ENCODE data around the gene CISD2.
"Not testable (repeated sequence)": the region's sequence is repeated elsewhere in the genome, so short reads cannot be mapped to it uniquely, and the experiment has no call there.

Gene CISD2

DNA sequence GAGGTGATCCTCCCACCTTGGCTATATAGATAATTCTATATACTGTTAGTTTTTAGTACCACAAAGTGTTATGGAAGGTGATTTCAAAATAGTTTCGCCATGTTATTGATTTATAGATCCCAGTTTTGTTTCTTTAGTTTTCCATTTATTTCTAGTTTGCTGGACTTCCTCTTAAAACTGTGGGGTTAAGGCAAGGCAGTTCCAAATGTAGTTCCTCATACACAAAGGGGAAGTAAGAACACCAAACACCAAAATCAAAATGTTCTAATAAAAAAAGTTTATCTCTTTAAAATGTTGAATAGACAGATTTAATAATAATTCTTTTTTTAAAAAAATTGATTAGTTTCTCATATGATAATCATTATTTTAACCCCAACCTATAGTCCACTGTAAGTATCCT is 6.8 kb upstream of the CISD2 start:
- TF ChIP-seq, protein P1, sequence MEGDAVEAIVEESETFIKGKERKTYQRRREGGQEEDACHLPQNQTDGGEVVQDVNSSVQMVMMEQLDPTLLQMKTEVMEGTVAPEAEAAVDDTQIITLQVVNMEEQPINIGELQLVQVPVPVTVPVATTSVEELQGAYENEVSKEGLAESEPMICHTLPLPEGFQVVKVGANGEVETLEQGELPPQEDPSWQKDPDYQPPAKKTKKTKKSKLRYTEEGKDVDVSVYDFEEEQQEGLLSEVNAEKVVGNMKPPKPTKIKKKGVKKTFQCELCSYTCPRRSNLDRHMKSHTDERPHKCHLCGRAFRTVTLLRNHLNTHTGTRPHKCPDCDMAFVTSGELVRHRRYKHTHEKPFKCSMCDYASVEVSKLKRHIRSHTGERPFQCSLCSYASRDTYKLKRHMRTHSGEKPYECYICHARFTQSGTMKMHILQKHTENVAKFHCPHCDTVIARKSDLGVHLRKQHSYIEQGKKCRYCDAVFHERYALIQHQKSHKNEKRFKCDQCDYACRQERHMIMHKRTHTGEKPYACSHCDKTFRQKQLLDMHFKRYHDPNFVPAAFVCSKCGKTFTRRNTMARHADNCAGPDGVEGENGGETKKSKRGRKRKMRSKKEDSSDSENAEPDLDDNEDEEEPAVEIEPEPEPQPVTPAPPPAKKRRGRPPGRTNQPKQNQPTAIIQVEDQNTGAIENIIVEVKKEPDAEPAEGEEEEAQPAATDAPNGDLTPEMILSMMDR (IDR thresholded peaks at IDR 0.05; ENCODE audit: low read depth, low read length), result no peak
- DNase-seq, result no peak
- no peak overlapping the region for H3K4me3 ChIP-seq (ENCODE audit: low read depth, low read length)
- H3K36me3 ChIP-seq, result no peaks in the 10 kb centered on the region
- no peaks in the 10 kb centered on the region for H3K9me3 ChIP-seq
- no peaks in the 10 kb centered on the region for H3K27me3 ChIP-seq
- no peaks in the 10 kb centered on the region for H3K4me1 ChIP-seq

DNA sequence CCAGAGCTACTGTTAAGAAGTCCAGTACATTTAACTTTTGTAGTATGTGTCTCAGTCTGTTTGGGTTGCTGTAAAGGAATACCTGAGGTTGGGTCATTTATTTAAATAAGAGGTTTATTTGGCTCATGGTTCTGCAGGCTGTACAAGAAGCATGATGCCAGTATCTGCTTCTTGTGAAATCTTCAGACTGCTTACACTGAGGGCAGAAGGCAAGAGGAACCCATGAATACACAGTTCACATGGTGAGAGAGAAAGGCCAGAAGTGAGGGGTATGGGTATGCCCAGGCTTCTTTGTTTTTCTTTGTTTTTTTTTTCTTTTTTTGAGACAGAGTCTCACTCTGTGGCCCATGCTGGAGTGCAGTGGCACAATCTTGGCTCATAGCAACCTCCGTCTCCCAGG is 6.0 kb upstream of the CISD2 start:
- H3K36me3 ChIP-seq, result no peaks in the 10 kb centered on the region
- H3K9me3 ChIP-seq, result no peaks in the 10 kb centered on the region
- DNase-seq, result no peak
- no peaks in the 10 kb centered on the region for H3K4me1 ChIP-seq
- H3K27me3 ChIP-seq, result no peaks in the 10 kb centered on the region
- TF ChIP-seq, protein P1 (IDR thresholded peaks at IDR 0.05; ENCODE audit: low read depth, low read length), result no peak
- no peak overlapping the region for H3K4me3 ChIP-seq (ENCODE audit: low read depth, low read length)

DNA sequence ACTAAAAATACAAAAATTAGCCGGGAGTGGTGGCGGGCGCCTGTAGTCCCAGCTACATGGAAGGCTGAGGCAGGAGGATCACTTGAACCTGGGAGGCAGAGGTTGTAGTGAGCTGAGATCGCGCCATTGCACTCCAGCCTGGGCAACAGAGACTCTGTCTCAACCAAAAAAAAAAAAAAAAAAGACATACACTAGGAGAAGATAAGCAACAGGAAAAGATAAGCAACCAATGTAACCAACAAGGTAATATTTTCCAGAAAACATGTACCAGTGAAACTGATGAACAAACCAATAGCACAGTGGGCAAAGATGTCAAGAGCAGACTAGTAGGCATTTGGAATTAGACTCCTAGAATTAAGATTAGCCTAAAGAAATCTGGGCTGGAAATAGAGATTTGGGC is 3.5 kb upstream of the CISD2 start:
- not testable (repeated sequence) for DNase-seq; H3K27me3 ChIP-seq; H3K4me1 ChIP-seq; H3K36me3 ChIP-seq; H3K9me3 ChIP-seq; H3K4me3 ChIP-seq (ENCODE audit: low read depth, low read length)

DNA sequence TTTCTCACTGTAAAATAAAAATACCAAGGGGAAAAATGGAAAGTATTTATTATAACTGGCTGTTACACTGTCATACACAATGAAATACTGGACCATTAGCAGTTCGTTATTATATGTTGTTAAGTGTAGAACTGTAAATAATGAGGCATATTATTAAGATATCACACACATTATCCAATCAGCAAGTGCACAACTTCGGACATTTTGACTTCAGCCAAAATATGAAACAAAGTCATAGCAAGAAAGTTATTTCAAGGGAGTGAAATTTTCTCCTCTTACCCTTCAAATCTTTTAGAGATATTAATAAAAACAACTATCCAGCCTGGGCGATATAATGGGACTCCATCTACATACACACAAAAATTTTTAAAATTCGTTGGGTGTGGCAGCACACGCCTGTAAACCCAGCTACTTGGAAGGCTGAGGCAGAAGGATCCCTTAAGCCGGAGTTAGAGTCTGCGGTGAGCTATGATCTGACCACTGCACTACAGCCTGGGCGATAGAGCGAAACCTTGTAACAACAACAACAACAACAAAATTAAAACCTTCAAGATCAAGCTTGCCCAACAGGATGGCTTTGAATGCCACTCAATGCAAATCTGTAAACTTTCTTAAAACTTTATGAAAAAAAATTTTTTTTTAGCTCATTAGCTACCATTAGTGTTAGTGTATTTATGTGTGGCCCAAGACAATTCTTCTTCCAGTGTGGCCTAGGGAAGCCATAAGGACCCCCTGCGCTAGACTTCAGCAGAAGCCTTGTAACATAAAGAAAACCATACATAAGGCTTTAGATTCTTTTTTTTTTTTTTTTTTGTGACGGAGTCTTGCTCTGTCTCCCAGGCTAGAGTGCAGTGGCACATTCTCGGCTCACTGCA is 1.3 kb upstream of the CISD2 start:
- H3K27me3 ChIP-seq, result no peaks in the 10 kb centered on the region
- TF ChIP-seq, protein P1 (IDR thresholded peaks at IDR 0.05; ENCODE audit: low read depth, low read length), result no peak
- no peaks in the 10 kb centered on the region; the same call in 1 of the 2 replicates for H3K36me3 ChIP-seq
- H3K4me1 ChIP-seq, result 0 out of 2 replicates have a peak, but pooled peaks cover 3% of the 10 kb centered on the region
- no peaks in the 10 kb centered on the region for H3K9me3 ChIP-seq
- DNase-seq, result no peak
- H3K4me3 ChIP-seq (ENCODE audit: low read depth, low read length), result no peak overlapping the region

DNA sequence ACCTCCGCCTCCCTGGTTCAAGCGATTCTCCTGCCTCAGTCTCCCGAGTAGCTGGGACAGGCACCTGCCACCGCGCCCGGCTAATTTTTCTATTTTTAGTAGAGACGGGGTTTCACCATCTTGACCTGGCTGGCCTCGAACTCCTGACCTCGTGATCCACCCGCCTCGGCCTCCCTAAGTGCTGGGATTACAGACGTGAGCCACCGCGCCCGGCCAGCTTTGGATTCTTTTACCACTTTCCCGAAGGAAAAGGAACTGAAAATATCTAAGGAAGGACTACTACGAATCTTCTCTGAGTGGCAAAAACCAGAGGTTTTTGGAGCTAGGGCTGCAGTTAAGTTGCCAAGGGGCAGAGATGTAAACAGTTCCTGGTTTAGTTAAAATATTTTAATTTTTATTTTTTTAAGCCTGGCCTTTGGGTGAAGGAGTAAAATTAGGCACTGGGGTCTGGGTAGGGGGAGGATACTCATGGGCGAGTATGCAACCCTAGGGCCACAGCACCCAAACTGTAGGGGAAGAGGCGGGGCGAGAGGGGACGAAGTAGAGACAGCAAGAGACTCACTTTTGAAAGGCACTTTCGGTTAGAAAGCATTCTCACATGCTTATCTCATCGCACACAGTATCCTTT is 525 bp upstream of the CISD2 start:
- Histone ChIP-seq H3K27me3 (no peaks in the 10 kb centered on the region), H3K9me3 (no peaks in the 10 kb centered on the region), H3K4me1 (0 out of 2 replicates have a peak, but pooled peaks cover 3% of the 10 kb centered on the region), H3K4me3 (ENCODE audit: low read depth, low read length) (peak overlapping the region; percentile 72), H3K36me3 (no peaks in the 10 kb centered on the region; the same call in 1 of the 2 replicates)
- no peak for DNase-seq
- TF ChIP-seq, protein P1 (IDR thresholded peaks at IDR 0.05; ENCODE audit: low read depth, low read length), result no peak

DNA sequence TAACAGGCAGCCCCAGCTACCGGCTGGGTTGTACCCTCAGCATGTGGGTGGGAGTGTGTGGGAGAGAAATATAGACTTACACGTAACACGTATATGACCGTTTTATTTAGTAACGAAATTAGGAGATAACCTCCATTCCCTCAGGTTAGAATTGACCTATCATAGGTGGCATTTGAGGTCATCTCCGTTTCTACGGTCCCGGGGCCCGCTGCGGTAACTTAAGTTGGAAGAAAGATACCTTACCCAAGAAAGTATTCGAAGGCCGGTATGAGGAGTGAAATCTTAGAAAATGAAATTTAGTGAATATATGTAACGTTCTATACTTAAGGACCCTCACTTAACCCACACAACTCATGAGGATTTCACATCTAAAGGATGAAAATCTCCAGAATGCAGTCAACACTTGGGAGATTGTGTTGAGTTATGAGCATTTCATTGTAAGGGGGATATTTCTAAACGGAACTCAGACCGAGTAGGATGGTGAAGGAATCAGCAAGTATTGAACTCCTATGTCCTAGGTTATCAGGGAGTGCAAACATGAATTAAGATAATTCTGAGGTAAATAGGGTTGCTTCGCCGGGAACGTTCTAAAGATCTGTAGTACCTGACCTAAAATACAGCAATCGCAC is 891 bp downstream of the CISD2 start:
- Histone ChIP-seq H3K27me3 (no peaks in the 10 kb centered on the region), H3K9me3 (no peaks in the 10 kb centered on the region), H3K36me3 (peaks cover 7% of the 10 kb centered on the region), H3K4me3 (ENCODE audit: low read depth, low read length) (peak overlapping the region; percentile 72), H3K4me1 (0 out of 2 replicates have a peak, but pooled peaks cover 3% of the 10 kb centered on the region)
- DNase-seq, result no peak
- TF ChIP-seq, protein P1 (IDR thresholded peaks at IDR 0.05; ENCODE audit: low read depth, low read length), result no peak
